A673 (cell line): Measurements from ENCODE around the gene RNF225. TPM values are rescaled to one million over a fixed set of nuclear protein-coding genes. Genes with fewer than 3 reads are reported as not detected.
"Not testable (repeated sequence)": the region's sequence is repeated elsewhere in the genome, so short reads cannot be mapped to it uniquely, and the experiment has no call there.

Experiments
- BruUV-seq: library from RNA; stranded (reverse); fragments of 400-500 nt; replicated peaks from 2 replicates; lab custom pipeline; 2021; lab: Mats Ljungman, UMichigan
- CTCF ChIA-PET: fragments of 300-600 bp; sonication (Branson Sonifier 250); formaldehyde crosslinking; loops from one replicate; lab custom pipeline; 2022; ENCODE audit warnings: antibody characterized with exemption; lab: Charles Lee
- POLR2A ChIA-PET: fragments of 300-600 bp; sonication (Branson Sonifier 250); formaldehyde crosslinking; loops from one replicate; lab custom pipeline; 2022; ENCODE audit warnings: antibody characterized with exemption; ENCODE audit not compliant: low non-redundant PET; lab: Charles Lee
- DNase-seq: peaks from one replicate; pipeline ENCODE4 v3.0.0-alpha.2; 2015; ENCODE audit warnings: low spot score
- H3K27ac ChIP-seq: fragments of 200-600 bp; sonication (generic); 2 replicates; pipeline ENCODE4 v1.5.1; 2016; ENCODE audit warnings: mixed run types, low read depth, mild to moderate bottlenecking, mixed read lengths, antibody characterized with exemption, low read length; ENCODE audit not compliant: poor library complexity, severe bottlenecking
- H3K27me3 ChIP-seq: fragments of 200-600 bp; sonication (generic); replicated peaks from 2 replicates; pipeline ENCODE4 v1.6.1; 2017; ENCODE audit warnings: mixed run types, low read depth, mild to moderate bottlenecking, mixed read lengths, antibody characterized with exemption, low read length; ENCODE audit not compliant: insufficient read depth, poor library complexity
- H3K36me3 ChIP-seq: fragments of 200-600 bp; sonication (generic); 2 replicates; pipeline ENCODE4 v1.6.1; 2016; ENCODE audit warnings: mixed run types, mild to moderate bottlenecking, mixed read lengths, antibody characterized with exemption, low read length; ENCODE audit not compliant: insufficient read depth, poor library complexity, severe bottlenecking
- H3K4me1 ChIP-seq: fragments of 200-600 bp; sonication (generic); 2 replicates; pipeline ENCODE4 v1.6.1; 2017; ENCODE audit warnings: mixed run types, mild to moderate bottlenecking, mixed read lengths, antibody characterized with exemption, low read length; ENCODE audit not compliant: insufficient read depth, poor library complexity, severe bottlenecking
- H3K4me3 ChIP-seq: fragments of 200-600 bp; sonication (generic); 2 replicates; pipeline ENCODE4 v1.5.1; 2016; ENCODE audit warnings: low read depth, mixed run types, mild to moderate bottlenecking, mixed read lengths, low read length; ENCODE audit not compliant: poor library complexity, severe bottlenecking
- H3K9me3 ChIP-seq: fragments of 200-600 bp; sonication (generic); 2 replicates; pipeline ENCODE4 v1.6.1; 2016; ENCODE audit warnings: mixed run types, low read depth, mild to moderate bottlenecking, mixed read lengths, antibody characterized with exemption, low read length; ENCODE audit not compliant: poor library complexity, severe bottlenecking
- CTCF ChIP-seq: fragments of 300-800, 200-600 bp; sonication (generic); conservative IDR thresholded peaks from 2 replicates; pipeline ENCODE4 v1.5.1; 2017; ENCODE audit warnings: low read depth, mild to moderate bottlenecking, antibody characterized with exemption, low read length, moderate library complexity, mixed read lengths
- EZH2 ChIP-seq: fragments of 200-600 bp; sonication (generic); IDR thresholded peaks from 2 replicates; pipeline ENCODE4 v1.6.1; 2017; ENCODE audit warnings: borderline replicate concordance, low read depth, mild to moderate bottlenecking, mixed read lengths, antibody characterized with exemption, low read length; ENCODE audit not compliant: poor library complexity, severe bottlenecking
- intact Hi-C: fragments of 100-400 bp; cut with micrococcal nuclease; formaldehyde crosslinking; loops from one replicate; pipeline ENCODE4 v1.10.0; 2022; ENCODE audit not compliant: unreplicated experiment
- microRNA-seq: library from miRNA; unstranded; fragments of <30 nt; microRNA quantifications from one replicate; pipeline ENCODE4 v1.2.0, GENCODE V29; 2021
- total RNA-seq: library from RNA; stranded (reverse); gene quantifications from 2 replicates; pipeline ENCODE4 v1.2.3, GENCODE V29; 2021

RNF225 gene
- total RNA-seq, 1 experiment from 2014 or later: 0.60 TPM

GRCh38 chr19:58440556-58440955 is 45.1 kb downstream of the RNF225 start:
- Histone ChIP-seq H3K27me3 (no peaks in the 10 kb centered on the region), H3K4me3 (peak overlapping the region; percentile 53), H3K27ac (peak overlapping the region; percentile 75), H3K4me1 (peaks cover 18% of the 10 kb centered on the region), H3K36me3 (peaks cover 15% of the 10 kb centered on the region), H3K9me3 (peaks cover 32% of the 10 kb centered on the region)
- intact Hi-C loops: loop anchor here (1.0 kb wide), 1 partner anchor 11 kb away; the partner anchor contains the start of gene ZNF324B
- BruUV-seq: TSS peak; percentile 80
- POLR2A ChIA-PET: no interaction called here
- no peak for TF ChIP-seq EZH2
- no peak for TF ChIP-seq CTCF
- no peak for DNase-seq
- CTCF ChIA-PET: no interaction called here

DNA sequence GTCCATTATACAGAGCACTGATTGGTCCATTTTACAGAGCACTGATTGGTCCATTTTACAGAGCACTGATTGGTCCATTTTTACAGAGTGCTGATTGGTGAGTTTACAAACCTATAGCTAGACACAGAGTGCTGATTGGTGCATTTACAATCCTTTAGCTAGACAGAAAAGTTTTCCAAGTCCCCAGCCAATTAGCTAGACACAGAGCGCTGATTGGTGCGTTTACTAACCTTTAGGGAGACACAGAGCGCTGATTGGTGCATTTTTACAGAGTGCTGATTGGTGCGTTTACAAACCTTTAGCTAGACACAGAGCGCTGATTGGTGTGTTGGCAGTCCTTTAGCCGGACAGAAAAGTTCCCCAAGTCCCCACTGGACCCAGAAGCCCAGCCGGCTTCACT is 47.5 kb downstream of the RNF225 start:
- H3K4me3 ChIP-seq, H3K27me3 ChIP-seq, H3K27ac ChIP-seq, DNase-seq, BruUV-seq, H3K36me3 ChIP-seq, POLR2A ChIA-PET, CTCF ChIA-PET, intact Hi-C loops: not testable (repeated sequence)
- peaks cover 13% of the 10 kb centered on the region for H3K9me3 ChIP-seq
- H3K4me1 ChIP-seq: peaks cover 20% of the 10 kb centered on the region

Small RNA genes lying within 50 kb of the gene (microRNA-seq; reads per million reads assigned to microRNA genes)
- not detected for gene MIR4754

Other genes with a start within 250 kb of the RNF225 start
- gene ZNF329, start 244.9 kb upstream of the RNF225 start, total RNA-seq: 10.1 and 13.1 TPM in 2 replicates
- 25.0 and 27.4 TPM in 2 replicates for gene ZNF274, start 212.6 kb upstream of the RNF225 start, total RNA-seq
- gene ZNF544, start 166.7 kb upstream of the RNF225 start, total RNA-seq: 44.8 and 50.5 TPM in 2 replicates
- 11.9 and 12.5 TPM in 2 replicates for gene ZNF8, start 116.7 kb upstream of the RNF225 start, total RNA-seq
- gene ERVK3-1, start 90.3 kb upstream of the RNF225 start, total RNA-seq: 57.8 and 77.1 TPM in 2 replicates
- gene ZSCAN22, start 68.7 kb upstream of the RNF225 start, total RNA-seq: 3.2 and 4.2 TPM in 2 replicates
- 15.2 and 18.2 TPM in 2 replicates for gene A1BG, start 42.2 kb upstream of the RNF225 start, total RNA-seq
- gene ZNF497, start 32.9 kb upstream of the RNF225 start, total RNA-seq: 2.6 and 3.4 TPM in 2 replicates
- gene ZNF837, start 14.6 kb upstream of the RNF225 start, total RNA-seq: 1.3 and 1.8 TPM in 2 replicates
- gene RPS5, start 8.4 kb upstream of the RNF225 start, total RNA-seq: 1,249 and 1,257 TPM in 2 replicates
- 20.9 and 21.6 TPM in 2 replicates for gene ZNF584, start 13.0 kb downstream of the RNF225 start, total RNA-seq
- gene ZNF132, start 44.5 kb downstream of the RNF225 start, total RNA-seq: 9.1 and 9.2 TPM in 2 replicates
- gene ZNF324B, start 56.0 kb downstream of the RNF225 start, total RNA-seq: 6.8 and 7.9 TPM in 2 replicates
- 11.0 and 12.7 TPM in 2 replicates for gene ZNF324, start 71.4 kb downstream of the RNF225 start, total RNA-seq
- 7.7 and 11.8 TPM in 2 replicates for gene ZNF446, start 80.7 kb downstream of the RNF225 start, total RNA-seq
- 24.1 and 24.9 TPM in 2 replicates for gene SLC27A5, start 116.3 kb downstream of the RNF225 start, total RNA-seq
- gene ZBTB45, start 124.2 kb downstream of the RNF225 start, total RNA-seq: 24.3 and 25.0 TPM in 2 replicates
- 985 and 1,038 TPM in 2 replicates for gene TRIM28, start 148.4 kb downstream of the RNF225 start, total RNA-seq
- gene CHMP2A, start 159.4 kb downstream of the RNF225 start, total RNA-seq: 57.6 and 69.8 TPM in 2 replicates
- gene UBE2M, start 163.0 kb downstream of the RNF225 start, total RNA-seq: 182 and 185 TPM in 2 replicates
- gene MZF1, start 177.7 kb downstream of the RNF225 start, total RNA-seq: 18.2 and 20.3 TPM in 2 replicates